Activated T-cell treated with anti-CD3 and anti-CD28 coated beads, Interleukin-2, amount 50 U/mL, for 4 hours (primary cell): ENCODE results near the gene XPNPEP1. TPM values are rescaled to one million over a fixed set of nuclear protein-coding genes. Genes with fewer than 3 reads are reported as not detected.

Experiments
- ATAC-seq, 2 donors: fragments of 200-7000 bp; cut with Tn5 transposase; one replicate each; pipeline ENCODE4 v1.10.0; 2021
- DNase-seq: peaks from one replicate; pipeline ENCODE4 v3.0.0-alpha.2; 2020
- H3K27me3 Mint-ChIP-seq: one replicate; pipeline ENCODE4 v1.8.0; 2021; ENCODE audit warnings: low read depth, mixed read lengths
- H3K36me3 Mint-ChIP-seq: one replicate; pipeline ENCODE4 v1.8.0; 2022; ENCODE audit warnings: mixed read lengths; ENCODE audit not compliant: insufficient read depth
- H3K4me1 Mint-ChIP-seq: one replicate; pipeline ENCODE4 v1.8.0; 2021; ENCODE audit warnings: low read depth, mixed read lengths
- H3K4me3 Mint-ChIP-seq: one replicate; pipeline ENCODE4 v1.8.0; 2021; ENCODE audit warnings: mild to moderate bottlenecking, moderate library complexity, mixed read lengths
- H3K9me3 Mint-ChIP-seq: one replicate; pipeline ENCODE4 v1.8.0; 2021; ENCODE audit warnings: mixed read lengths
- total RNA-seq, 3 donors: library from RNA; stranded (reverse); gene quantifications; one replicate each; pipeline ENCODE4 v1.2.1, GENCODE V29; 2021

XPNPEP1 gene
- total RNA-seq, 3 donors from 2014 or later: 57.0 to 62.6 (median 62.4) TPM

- Mint-ChIP-seq H3K27me3 (no peaks in the 10 kb centered on the region), H3K36me3 (no peaks in the 10 kb centered on the region), H3K9me3 (no peaks in the 10 kb centered on the region), H3K4me3 (no peak overlapping the region), H3K4me1 (no peaks in the 10 kb centered on the region)
- no peak for DNase-seq
- no peak for ATAC-seq
These were observed 36.2 kb upstream of the XPNPEP1 start for GRCh38 chr10:109959259-109960145.

DNA sequence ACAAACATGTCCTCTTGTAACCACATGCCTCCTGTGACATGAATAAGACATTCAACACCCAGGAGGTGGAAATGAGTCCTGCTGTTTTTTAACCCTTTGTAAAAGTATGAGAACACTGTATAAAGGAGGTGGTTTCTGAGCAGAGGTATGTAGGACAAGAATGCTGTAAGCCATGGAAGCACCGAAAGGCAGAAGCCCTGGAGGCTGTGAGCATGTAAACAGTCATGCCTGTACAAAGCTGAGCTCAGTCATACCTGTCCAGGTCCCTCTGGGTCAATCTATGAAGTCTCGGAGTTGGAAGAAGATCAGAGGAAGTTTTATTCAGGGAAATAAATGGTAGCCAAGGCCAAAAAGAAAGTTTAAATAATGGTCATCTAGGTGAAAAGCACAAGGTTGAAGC is 34.7 kb upstream of the XPNPEP1 start:
- Mint-ChIP-seq H3K4me3 (no peak overlapping the region), H3K27me3 (peaks cover 2% of the 10 kb centered on the region), H3K36me3 (no peaks in the 10 kb centered on the region), H3K9me3 (no peaks in the 10 kb centered on the region), H3K4me1 (no peaks in the 10 kb centered on the region)
- DNase-seq (no peak), ATAC-seq (no peak)

GRCh38 chr10:109957092-109957797 is 33.9 kb upstream of the XPNPEP1 start:
- DNase-seq (no peak), ATAC-seq (no peak)
- Mint-ChIP-seq H3K9me3 (no peaks in the 10 kb centered on the region), H3K4me1 (no peaks in the 10 kb centered on the region), H3K36me3 (no peaks in the 10 kb centered on the region), H3K4me3 (no peak overlapping the region), H3K27me3 (peaks cover 2% of the 10 kb centered on the region)

GRCh38 chr10:109956454-109957091 is 33.3 kb upstream of the XPNPEP1 start:
- Mint-ChIP-seq H3K27me3 (peaks cover 2% of the 10 kb centered on the region), H3K4me3 (no peak overlapping the region), H3K9me3 (no peaks in the 10 kb centered on the region), H3K4me1 (no peaks in the 10 kb centered on the region), H3K36me3 (no peaks in the 10 kb centered on the region)
- peak; percentile 5 for DNase-seq
- ATAC-seq: peak; percentile 73 to 77

- H3K4me1 Mint-ChIP-seq: no peaks in the 10 kb centered on the region
- DNase-seq (no peak), ATAC-seq (no peak)
- H3K36me3 Mint-ChIP-seq: no peaks in the 10 kb centered on the region
- no peaks in the 10 kb centered on the region for H3K9me3 Mint-ChIP-seq
- H3K4me3 Mint-ChIP-seq: no peak overlapping the region
- peaks cover 2% of the 10 kb centered on the region for H3K27me3 Mint-ChIP-seq
These were observed 30.5 kb upstream of the XPNPEP1 start for GRCh38 chr10:109953766-109954165.

GRCh38 chr10:109952526-109952925 is 29.2 kb upstream of the XPNPEP1 start:
- no peaks in the 10 kb centered on the region for H3K4me1 Mint-ChIP-seq
- no peak for DNase-seq
- no peaks in the 10 kb centered on the region for H3K9me3 Mint-ChIP-seq
- H3K4me3 Mint-ChIP-seq: no peak overlapping the region
- no peak for ATAC-seq
- H3K27me3 Mint-ChIP-seq: peaks cover 2% of the 10 kb centered on the region
- H3K36me3 Mint-ChIP-seq: no peaks in the 10 kb centered on the region

DNA sequence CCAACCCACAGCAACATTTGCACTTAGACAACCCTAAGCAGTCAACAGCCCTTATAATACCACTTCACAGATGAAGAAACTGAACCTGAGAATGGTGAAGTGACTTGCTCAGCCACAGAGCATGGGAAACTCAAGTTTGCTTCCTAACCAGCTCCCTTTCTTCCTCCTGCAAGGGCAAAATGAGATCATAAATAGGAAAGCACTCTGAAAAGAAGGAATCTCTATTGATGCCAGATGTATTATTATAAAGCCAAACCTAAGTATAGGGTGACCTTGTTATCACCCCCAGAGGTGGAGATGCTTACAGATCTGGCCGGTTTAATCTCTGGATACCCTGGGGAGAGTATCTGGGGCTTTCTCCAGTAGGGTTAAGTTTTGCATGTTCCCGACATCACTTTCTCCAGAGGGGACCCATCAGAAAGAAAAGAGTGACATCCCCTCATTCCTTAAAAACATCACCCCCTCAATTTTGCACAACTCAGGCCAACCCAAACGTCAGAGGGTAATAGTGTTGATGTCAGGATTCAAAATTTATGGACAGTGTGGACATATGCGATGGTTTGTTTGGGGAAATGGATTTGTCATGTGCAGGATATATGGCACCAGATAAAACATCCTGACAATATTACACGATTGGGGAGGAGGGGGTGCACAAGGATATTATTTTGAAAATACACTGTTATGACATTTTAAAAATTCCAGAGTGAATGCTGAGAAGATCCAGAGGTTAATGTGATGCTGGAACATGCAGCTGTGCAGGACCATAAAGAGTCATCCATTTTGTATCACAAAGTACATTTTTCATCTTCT is 24.0 kb upstream of the XPNPEP1 start:
- no peak for ATAC-seq

DNA sequence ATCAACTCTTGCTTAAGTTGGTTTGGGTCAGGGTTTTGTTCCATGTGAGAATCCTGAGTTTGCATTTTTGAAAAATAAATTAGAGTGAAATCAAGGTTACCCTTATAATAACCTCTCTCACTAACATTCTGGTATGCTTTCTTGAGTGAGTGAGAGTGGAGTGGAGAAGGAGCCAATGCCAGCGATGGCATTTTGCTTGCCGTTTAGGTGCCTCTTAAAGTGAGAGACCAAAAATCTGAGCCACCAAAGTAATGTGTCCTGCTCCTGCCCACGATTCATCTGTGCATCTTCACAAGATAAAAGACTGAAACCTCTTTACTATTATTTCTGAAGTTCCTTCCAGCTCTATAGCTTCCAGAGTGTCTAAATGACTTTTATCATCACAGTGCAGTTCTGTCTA is 23.4 kb upstream of the XPNPEP1 start:
- Mint-ChIP-seq H3K36me3 (no peaks in the 10 kb centered on the region), H3K4me3 (no peak overlapping the region), H3K4me1 (peaks cover 6% of the 10 kb centered on the region), H3K9me3 (no peaks in the 10 kb centered on the region), H3K27me3 (no peaks in the 10 kb centered on the region)
- ATAC-seq: no peak
- DNase-seq: no peak

More for the DNA sequence above, 24.0 kb upstream of the XPNPEP1 start:
- Mint-ChIP-seq H3K4me1 (peaks cover 6% of the 10 kb centered on the region), H3K4me3 (no peak overlapping the region), H3K9me3 (no peaks in the 10 kb centered on the region), H3K36me3 (no peaks in the 10 kb centered on the region), H3K27me3 (no peaks in the 10 kb centered on the region)
- no peak for DNase-seq

GRCh38 chr10:109945473-109946177 is 22.3 kb upstream of the XPNPEP1 start:
- peaks cover 6% of the 10 kb centered on the region for H3K4me1 Mint-ChIP-seq
- no peak overlapping the region for H3K4me3 Mint-ChIP-seq
- no peaks in the 10 kb centered on the region for H3K27me3 Mint-ChIP-seq
- H3K36me3 Mint-ChIP-seq: no peaks in the 10 kb centered on the region
- no peaks in the 10 kb centered on the region for H3K9me3 Mint-ChIP-seq
- DNase-seq: no peak
- ATAC-seq: no peak

DNA sequence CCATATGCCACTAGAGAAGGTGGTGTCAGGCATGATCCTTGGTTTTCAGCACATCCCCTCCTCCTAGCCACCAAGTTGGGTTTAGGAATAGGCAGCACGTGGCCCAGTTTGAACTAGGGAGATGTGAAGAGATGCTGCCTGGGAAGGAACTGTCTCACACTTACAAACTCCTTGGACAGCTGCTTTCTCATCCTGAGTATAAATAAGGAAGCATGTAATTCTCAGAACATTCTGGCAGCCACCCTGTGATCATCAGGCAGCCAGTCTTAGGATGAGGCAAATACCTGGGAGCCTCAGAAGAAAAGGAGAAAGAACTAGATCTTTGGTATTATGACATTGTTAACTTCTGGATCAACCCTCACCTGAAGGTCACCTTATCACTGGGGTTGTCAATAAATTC is 21.3 kb upstream of the XPNPEP1 start:
- H3K4me3 Mint-ChIP-seq: no peak overlapping the region
- H3K36me3 Mint-ChIP-seq: no peaks in the 10 kb centered on the region
- DNase-seq: no peak
- no peak for ATAC-seq
- peaks cover 9% of the 10 kb centered on the region for H3K4me1 Mint-ChIP-seq
- no peaks in the 10 kb centered on the region for H3K9me3 Mint-ChIP-seq
- H3K27me3 Mint-ChIP-seq: no peaks in the 10 kb centered on the region

DNA sequence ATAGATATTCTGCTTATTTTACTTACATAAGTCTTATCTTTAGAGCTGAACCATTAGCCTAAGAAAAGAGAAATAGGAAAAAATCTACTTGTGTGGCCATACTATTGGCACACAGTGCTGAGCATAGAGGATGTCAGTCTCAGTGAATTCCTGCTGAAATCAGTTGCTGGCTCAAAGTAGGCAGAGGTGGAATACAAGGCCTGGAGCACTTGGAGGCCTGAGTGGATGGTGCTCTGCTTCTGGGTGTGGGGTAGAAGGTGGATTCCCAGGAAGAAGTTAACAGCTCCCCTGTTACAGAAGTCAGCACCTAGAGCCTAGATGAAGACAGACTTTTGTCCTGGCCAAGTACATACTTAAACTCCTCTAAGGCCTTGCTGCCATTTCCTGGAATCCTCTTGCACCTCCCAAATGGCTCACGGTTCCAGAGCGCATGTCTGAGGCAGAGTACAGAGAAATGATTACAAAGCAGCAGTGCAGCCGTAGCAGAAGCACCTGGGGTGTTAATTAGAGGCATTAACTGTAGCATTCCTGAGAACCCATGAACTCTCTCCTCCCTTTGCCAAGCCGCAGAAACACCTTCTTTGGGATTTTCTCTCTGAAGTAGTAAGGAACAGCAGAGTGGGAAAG is 18.0 kb upstream of the XPNPEP1 start:
- Mint-ChIP-seq H3K4me3 (no peak overlapping the region), H3K27me3 (no peaks in the 10 kb centered on the region), H3K36me3 (no peaks in the 10 kb centered on the region), H3K9me3 (no peaks in the 10 kb centered on the region), H3K4me1 (peaks cover 37% of the 10 kb centered on the region)
- DNase-seq: no peak
- no peak for ATAC-seq

GRCh38 chr10:109940553-109940952 is 17.2 kb upstream of the XPNPEP1 start:
- H3K4me1 Mint-ChIP-seq: peaks cover 37% of the 10 kb centered on the region
- H3K27me3 Mint-ChIP-seq: no peaks in the 10 kb centered on the region
- ATAC-seq (no peak), DNase-seq (no peak)
- no peak overlapping the region for H3K4me3 Mint-ChIP-seq
- H3K36me3 Mint-ChIP-seq: no peaks in the 10 kb centered on the region
- no peaks in the 10 kb centered on the region for H3K9me3 Mint-ChIP-seq

DNA sequence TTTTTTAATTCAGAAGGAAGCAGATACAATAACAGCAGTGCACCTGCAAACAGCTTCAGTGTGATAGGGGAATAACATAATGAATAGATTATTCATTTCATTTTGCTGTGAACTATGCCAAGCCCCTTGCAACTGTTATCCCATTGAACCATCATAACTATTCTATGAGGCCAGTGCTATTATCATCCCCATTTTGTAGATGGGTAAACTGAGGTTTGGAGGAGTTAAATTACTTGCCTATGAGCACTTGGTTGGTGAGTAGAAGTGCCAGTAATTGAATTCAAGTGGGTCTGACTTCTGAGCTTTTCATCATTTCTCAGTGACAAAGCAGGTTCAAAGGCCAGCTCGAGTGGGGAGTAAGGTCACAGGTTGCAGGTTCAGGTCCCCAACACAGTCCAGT is 16.8 kb upstream of the XPNPEP1 start:
- Mint-ChIP-seq H3K27me3 (no peaks in the 10 kb centered on the region), H3K36me3 (no peaks in the 10 kb centered on the region), H3K9me3 (no peaks in the 10 kb centered on the region), H3K4me1 (peaks cover 41% of the 10 kb centered on the region), H3K4me3 (no peak overlapping the region)
- ATAC-seq (no peak), DNase-seq (no peak)
